K562 (cell line): ENCODE results near the gene MOB3B. TPM values are rescaled to one million over a fixed set of nuclear protein-coding genes. Genes with fewer than 3 reads are reported as not detected.

ENCODE experiments used
- ATAC-seq: fragments of 200-7000 bp; cut with Tn5 transposase; 3 replicates; pipeline ENCODE4 v1.9.1; 2020; ENCODE audit warnings: moderate library complexity
- BruUV-seq: library from RNA; stranded (reverse); fragments of 400-500 nt; replicated peaks from 2 replicates; lab custom pipeline; 2021; lab: Mats Ljungman, UMichigan
- CTCF ChIA-PET: fragments of 300-600 bp; formaldehyde crosslinking; extraction: SDS; loops from one replicate; lab custom pipeline; 2021; ENCODE audit warnings: low intra/inter-chr PET ratio; lab: Yijun Ruan, JAX
- POLR2A ChIA-PET: fragments of 300-600, 350-650 bp; sonication (Branson Sonifier 250); formaldehyde crosslinking; extraction: SDS; loops from one replicate; lab custom pipeline; 2021; ENCODE audit warnings: antibody characterized with exemption, inconsistent platforms; lab: Yijun Ruan, JAX
- DNase-seq, 4 experiments: peaks; one replicate each; pipeline versions ENCODE4 v3.0.0 to v3.0.0-alpha.2; 2011 to 2018; ENCODE audit warnings: low spot score in 3 of 4, mixed read lengths in 3 of 4; ENCODE audit errors: extremely low read depth in 1 of 4
- FAIRE-seq: peaks from 2 replicates; lab custom pipeline; 2011; peaks lifted over from hg19 to GRCh38; lab: Jason Lieb, UNC
- H2AFZ ChIP-seq: 2 replicates; pipeline ENCODE4 v1.6.0; 2011; ENCODE audit warnings: low read depth, low read length, control low read depth, inconsistent platforms
- H3K27ac ChIP-seq: fragments of 200-600 bp; 3 replicates; pipeline ENCODE4 v1.8.0; 2011; ENCODE audit warnings: low read depth, mild to moderate bottlenecking, control low read depth, inconsistent platforms, low read length, moderate library complexity, mixed read lengths; ENCODE audit errors: extremely low read depth
- H3K27me3 ChIP-seq, 2 experiments: fragments of 300-600 bp in 1 of 2; 2 replicates in 1 of 2; 3 replicates in 1 of 2; pipeline versions ENCODE4 v1.6.0 to v1.8.0; 2011; ENCODE audit warnings: inconsistent platforms in 2 of 2, low read length in 2 of 2, mild to moderate bottlenecking in 1 of 2, mixed read lengths in 1 of 2, moderate library complexity in 1 of 2; ENCODE audit not compliant: control insufficient read depth in 2 of 2, insufficient read depth in 2 of 2
- H3K36me3 ChIP-seq: fragments of 300-600 bp; 3 replicates; pipeline ENCODE4 v1.8.0; 2011; ENCODE audit warnings: mild to moderate bottlenecking, low read length, inconsistent platforms; ENCODE audit not compliant: control insufficient read depth, insufficient read depth
- H3K4me1 ChIP-seq, 2 experiments: fragments of 200-600 bp in 1 of 2; replicated peaks in 1 of 2; 2 replicates in 1 of 2; 3 replicates in 1 of 2; pipeline versions ENCODE4 v1.5.1 to v1.8.0; 2011; ENCODE audit warnings: inconsistent platforms in 2 of 2, low read length in 2 of 2, mild to moderate bottlenecking in 1 of 2, mixed read lengths in 1 of 2, moderate library complexity in 1 of 2; ENCODE audit not compliant: control insufficient read depth in 2 of 2, insufficient read depth in 2 of 2
- H3K4me2 ChIP-seq: 2 replicates; pipeline ENCODE4 v1.6.1; 2011; ENCODE audit warnings: low read length, control low read depth, inconsistent platforms, mixed read lengths; ENCODE audit not compliant: insufficient read depth
- H3K4me3 ChIP-seq: fragments of 200-600 bp; sonication (generic), shearing (Covaris generic); 2 replicates; pipeline ENCODE4 v1.5.1; 2016; ENCODE audit warnings: control low read depth, inconsistent platforms
- H3K79me2 ChIP-seq: fragments of 200-600 bp; 3 replicates; pipeline ENCODE4 v1.8.0; 2011; ENCODE audit warnings: low read length, inconsistent platforms; ENCODE audit not compliant: control insufficient read depth, insufficient read depth
- H3K9ac ChIP-seq, 2 experiments: 2 replicates each; pipeline versions ENCODE4 v1.6.0 to v1.6.1; 2011; ENCODE audit warnings: low read depth in 2 of 2, low read length in 2 of 2, control low read depth in 1 of 2, inconsistent platforms in 1 of 2, mild to moderate bottlenecking in 1 of 2, mixed read lengths in 1 of 2; ENCODE audit not compliant: insufficient read depth in 1 of 2
- H3K9me1 ChIP-seq: one replicate; pipeline ENCODE4 v1.6.0; 2011; ENCODE audit warnings: inconsistent platforms, mild to moderate bottlenecking, low read length, moderate library complexity; ENCODE audit not compliant: control insufficient read depth, insufficient read depth
- H3K9me3 ChIP-seq: replicated peaks from 2 replicates; pipeline ENCODE4 v1.5.1; 2011; ENCODE audit warnings: low read depth, low read length, inconsistent platforms; ENCODE audit not compliant: control insufficient read depth, insufficient read depth
- H4K20me1 ChIP-seq: replicated peaks from 2 replicates; pipeline ENCODE4 v1.6.1; 2011; ENCODE audit warnings: low read length, inconsistent platforms, mixed read lengths; ENCODE audit not compliant: control insufficient read depth, insufficient read depth
- HMG20B ChIP-seq: fragments of 250-450 bp; sonication (Bioruptor Pico); IDR thresholded peaks from 2 replicates; pipeline ENCODE4 v1.5.0; 2021; ENCODE audit warnings: mild to moderate bottlenecking
- TARDBP ChIP-seq: fragments of 450-650 bp; IDR thresholded peaks from 2 replicates; pipeline ENCODE4 v1.6.1; 2016
- ZNF311 ChIP-seq: fragments of 250-450 bp; sonication (Bioruptor Pico); IDR thresholded peaks from 2 replicates; pipeline ENCODE4 v1.4.0; 2020; ENCODE audit warnings: mild to moderate bottlenecking, moderate library complexity
- ZNF830 ChIP-seq: fragments of 250-450 bp; sonication (Bioruptor Pico); IDR thresholded peaks from 2 replicates; pipeline ENCODE4 v1.5.0; 2021; ENCODE audit warnings: mild to moderate bottlenecking
- WGBS: fragments of 100-300 bp; shearing (Covaris generic); methylation state at CpG from one replicate; pipeline ENCODE4 v1.1.6; 2016; ENCODE audit warnings: low coverage, mixed read lengths; ENCODE audit not compliant: insufficient coverage; ENCODE audit errors: missing lambda C conversion rate; 5-methylcytosine and 5-hydroxymethylcytosine counted together
- in situ Hi-C: fragments of 300-500 bp; cut with MboI; formaldehyde crosslinking; loops from 4 replicates; pipeline ENCODE4 v1.15.0; 2018; ENCODE audit warnings: inconsistent platforms, mixed read lengths
- intact Hi-C: fragments of 100-400 bp; cut with micrococcal nuclease; formaldehyde crosslinking; loops from 2 replicates; pipeline ENCODE4 v1.14.2; 2022
- polyA plus RNA-seq, 8 experiments: library from polyadenylated mRNA; depleted of rRNA in 4 of 8; stranded (reverse) in 5 of 8; unstranded in 3 of 8; fragments of >200 nt; fragmentation: Nextera tagmentation in 2 of 8; fragmentation: Illumina TruSeq in 1 of 8; extraction: Ambion mirVana in 2 of 8; extraction: Trizol in 1 of 8; gene quantifications; 2 replicates each; pipeline versions ENCODE4 v1.2.1 to v1.2.3, GENCODE V29; 2011 to 2014; ENCODE audit warnings: inconsistent platforms in 1 of 8, missing spikeins in 1 of 8
- total RNA-seq, 7 experiments: library from RNA; depleted of rRNA in 6 of 7; stranded (reverse); fragments of >200 nt in 6 of 7; fragmentation: Illumina TruSeq in 2 of 7; extraction: Trizol in 2 of 7; gene quantifications; 2 replicates each; pipeline versions ENCODE4 v1.2.1 to v1.2.3, GENCODE V29; 2011 to 2021; ENCODE audit warnings: low replicate concordance in 1 of 7

The MOB3B gene
- total and polyA plus RNA-seq, 9 of the 15 experiments (the other 6 are each of a cell fraction or from before 2014, with no cell fraction given): 3.6 to 12.8 (median 7.2) TPM

DNA sequence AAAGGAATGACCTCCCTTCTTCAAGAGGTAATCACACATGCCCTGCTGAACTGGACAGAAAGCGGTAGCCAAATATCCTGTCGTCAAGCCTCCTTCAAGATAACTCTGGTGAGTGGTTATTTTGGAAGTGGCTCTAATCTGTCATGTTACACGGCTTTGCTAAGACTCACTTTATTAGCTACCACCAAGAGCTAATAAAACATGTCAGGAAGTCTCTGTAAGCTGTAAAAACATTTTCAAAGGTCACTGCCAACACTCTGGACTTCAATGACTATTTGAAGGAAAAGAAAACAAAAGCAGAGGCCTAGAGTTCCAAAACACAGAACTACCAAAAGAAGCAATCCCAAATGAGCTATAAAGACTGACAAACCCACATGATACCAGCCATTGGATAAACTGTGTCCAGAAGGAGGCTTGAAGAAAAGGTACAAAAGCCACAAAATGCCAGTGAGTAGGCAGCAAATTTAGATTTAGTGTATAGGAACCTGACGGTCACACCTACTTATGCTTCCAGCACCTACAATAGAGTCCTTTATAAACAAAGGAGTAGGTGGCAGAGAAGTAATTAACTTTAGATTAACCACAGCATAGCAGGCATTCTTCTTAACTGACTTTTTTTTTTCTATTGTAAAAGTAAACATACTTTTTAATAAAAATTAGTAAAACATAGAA is 135.3 kb downstream of the MOB3B start:
- in situ Hi-C loops: no loop called here
- TF ChIP-seq ZNF311 (CRISPR knock-in tag) (no peak), ZNF830 (no peak), TARDBP (no peak), HMG20B (no peak)

More for the DNA sequence above, 135.3 kb downstream of the MOB3B start:
- H3K79me2 ChIP-seq: peaks cover 17% of the 10 kb centered on the region
- no peak overlapping the region for H3K27ac ChIP-seq
- 20% methylated on average over 4 of the region's 4 CpGs for WGBS
- H4K20me1 ChIP-seq: no peaks in the 10 kb centered on the region
- CTCF ChIA-PET: no interaction called here
- ATAC-seq: no peak
- no peak overlapping the region for H3K4me2 ChIP-seq
- no peaks in the 10 kb centered on the region for H3K9me3 ChIP-seq
- no TSS peak for BruUV-seq
- FAIRE-seq: no peak
- no peaks in the 10 kb centered on the region for H3K9me1 ChIP-seq
- no peak overlapping the region for H3K9ac ChIP-seq
- no peak overlapping the region for H2AFZ ChIP-seq
- no peaks in the 10 kb centered on the region for H3K27me3 ChIP-seq
- no peak for DNase-seq
- no peak overlapping the region for H3K4me3 ChIP-seq
- intact Hi-C loops: no loop called here
- no peaks in the 10 kb centered on the region for H3K36me3 ChIP-seq
- POLR2A ChIA-PET: interaction anchor here (1.1 kb wide), 1 partner anchor 13 kb away, joined by 3 read pairs; no protein-coding TSS in a partner anchor
- peaks cover 0 to 2% of the 10 kb centered on the region in 2 experiments; a peak in 3 of 5 replicates for H3K4me1 ChIP-seq
